PFSK-1 (cell line): ENCODE results near the gene CLCN1.

Experiments
- FOXP2 ChIP-seq: optimal IDR thresholded peaks from 2 replicates; pipeline ENCODE3; 2011; ENCODE audit warnings: borderline replicate concordance, control low read depth, inconsistent platforms; ENCODE audit not compliant: insufficient read depth; ENCODE audit errors: extremely low read length, extremely low read depth
- POLR2AphosphoS5 ChIP-seq: IDR thresholded peaks from 2 replicates; pipeline ENCODE4 v1.6.1; 2012; ENCODE audit warnings: low read depth, mild to moderate bottlenecking, control low read depth, low read length, moderate library complexity
- SIN3A ChIP-seq: IDR thresholded peaks from 2 replicates; pipeline ENCODE4 v1.6.1; 2012; ENCODE audit warnings: mild to moderate bottlenecking, low read length, moderate library complexity, borderline replicate concordance; ENCODE audit not compliant: insufficient read depth
- TAF1 ChIP-seq: IDR thresholded peaks from 2 replicates; pipeline ENCODE4 v1.6.1; 2012; ENCODE audit warnings: low read length, control low read depth, borderline replicate concordance; ENCODE audit not compliant: insufficient read depth
- TF ChIP-seq, protein P1 (sequence below), 2 experiments: IDR thresholded peaks; 2 replicates each; pipeline versions ENCODE4 v1.6.1 to v1.8.0; 2011 to 2012; ENCODE audit warnings: low read depth in 2 of 2, low read length in 2 of 2, control low read depth in 1 of 2, inconsistent platforms in 1 of 2, mild to moderate bottlenecking in 1 of 2, moderate library complexity in 1 of 2; ENCODE audit not compliant: insufficient read depth in 1 of 2

The CLCN1 gene

GRCh38 chr7:143375298-143376034, 59.6 kb downstream of the CLCN1 start:
- TF ChIP-seq POLR2AphosphoS5 (no peak), FOXP2 (no peak)

GRCh38 chr7:143376396-143376795, 60.5 kb downstream of the CLCN1 start:
- TF ChIP-seq, protein P1, sequence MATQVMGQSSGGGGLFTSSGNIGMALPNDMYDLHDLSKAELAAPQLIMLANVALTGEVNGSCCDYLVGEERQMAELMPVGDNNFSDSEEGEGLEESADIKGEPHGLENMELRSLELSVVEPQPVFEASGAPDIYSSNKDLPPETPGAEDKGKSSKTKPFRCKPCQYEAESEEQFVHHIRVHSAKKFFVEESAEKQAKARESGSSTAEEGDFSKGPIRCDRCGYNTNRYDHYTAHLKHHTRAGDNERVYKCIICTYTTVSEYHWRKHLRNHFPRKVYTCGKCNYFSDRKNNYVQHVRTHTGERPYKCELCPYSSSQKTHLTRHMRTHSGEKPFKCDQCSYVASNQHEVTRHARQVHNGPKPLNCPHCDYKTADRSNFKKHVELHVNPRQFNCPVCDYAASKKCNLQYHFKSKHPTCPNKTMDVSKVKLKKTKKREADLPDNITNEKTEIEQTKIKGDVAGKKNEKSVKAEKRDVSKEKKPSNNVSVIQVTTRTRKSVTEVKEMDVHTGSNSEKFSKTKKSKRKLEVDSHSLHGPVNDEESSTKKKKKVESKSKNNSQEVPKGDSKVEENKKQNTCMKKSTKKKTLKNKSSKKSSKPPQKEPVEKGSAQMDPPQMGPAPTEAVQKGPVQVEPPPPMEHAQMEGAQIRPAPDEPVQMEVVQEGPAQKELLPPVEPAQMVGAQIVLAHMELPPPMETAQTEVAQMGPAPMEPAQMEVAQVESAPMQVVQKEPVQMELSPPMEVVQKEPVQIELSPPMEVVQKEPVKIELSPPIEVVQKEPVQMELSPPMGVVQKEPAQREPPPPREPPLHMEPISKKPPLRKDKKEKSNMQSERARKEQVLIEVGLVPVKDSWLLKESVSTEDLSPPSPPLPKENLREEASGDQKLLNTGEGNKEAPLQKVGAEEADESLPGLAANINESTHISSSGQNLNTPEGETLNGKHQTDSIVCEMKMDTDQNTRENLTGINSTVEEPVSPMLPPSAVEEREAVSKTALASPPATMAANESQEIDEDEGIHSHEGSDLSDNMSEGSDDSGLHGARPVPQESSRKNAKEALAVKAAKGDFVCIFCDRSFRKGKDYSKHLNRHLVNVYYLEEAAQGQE (IDR thresholded peaks at IDR 0.05; ENCODE audit: insufficient read depth in 1 of 2, low read depth in 2 of 2, low read length in 2 of 2) = no peak
- TF ChIP-seq POLR2AphosphoS5 = no peak
- no peak for TF ChIP-seq TAF1
- TF ChIP-seq FOXP2 = no peak

GRCh38 chr7:143379611-143380259, 63.8 kb downstream of the CLCN1 start:
- TF ChIP-seq FOXP2 (no peak), TAF1 (no peak), SIN3A (no peak), POLR2AphosphoS5 (no peak)
- TF ChIP-seq, protein P1 (IDR thresholded peaks at IDR 0.05; ENCODE audit: insufficient read depth in 1 of 2, low read depth in 2 of 2, low read length in 2 of 2) = no peak

- TF ChIP-seq SIN3A (no peak), FOXP2 (no peak), TAF1 (no peak), POLR2AphosphoS5 (no peak)
- TF ChIP-seq, protein P1 (IDR thresholded peaks at IDR 0.05; ENCODE audit: insufficient read depth in 1 of 2, low read depth in 2 of 2, low read length in 2 of 2) = no peak
These were observed 64.3 kb downstream of the CLCN1 start for GRCh38 chr7:143380260-143380645.

DNA sequence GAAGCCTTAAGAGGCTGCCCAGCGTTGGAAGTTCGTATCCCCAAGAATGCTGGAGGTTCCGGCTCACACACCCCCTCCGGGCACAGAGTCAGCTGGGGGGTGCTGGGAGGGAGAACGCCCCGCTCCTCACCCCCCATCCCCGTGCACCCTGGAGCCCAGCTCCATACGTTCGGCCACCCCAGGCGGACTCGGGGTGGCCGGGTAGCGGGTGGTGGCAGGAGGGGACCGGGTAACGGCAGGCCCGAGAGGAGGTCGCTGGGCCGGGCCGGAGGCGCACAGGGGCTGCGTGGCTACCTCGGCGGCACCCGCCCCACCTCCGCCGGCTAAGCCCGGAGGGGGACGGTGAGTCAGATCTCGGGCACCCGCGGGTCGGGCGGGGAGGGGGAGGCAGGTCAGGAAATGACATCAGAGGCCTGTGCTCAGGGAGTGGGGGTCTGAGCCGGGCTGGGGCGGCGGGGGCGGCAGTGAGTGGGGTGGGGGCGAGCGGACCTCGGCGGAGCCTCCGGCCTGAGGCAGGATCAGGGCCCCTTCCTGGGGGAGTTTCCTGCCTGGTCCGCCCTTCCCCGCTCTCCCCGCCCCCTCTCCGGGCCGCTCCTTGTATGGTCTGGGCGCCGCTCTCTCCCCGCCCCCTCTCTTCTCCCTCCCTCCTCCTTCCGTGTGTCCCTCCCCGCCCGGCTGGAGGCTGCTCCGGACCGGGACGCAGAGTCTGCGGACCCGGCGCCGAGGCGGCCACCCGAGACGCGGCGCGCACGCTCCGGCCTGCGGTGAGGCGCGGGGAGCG, 64.9 kb downstream of the CLCN1 start, which contains the start of gene ZYX:
Gene ZYX (plus strand): TSS at position 700 of the 781 bp plus-strand sequence. CDS start 227 bp downstream, outside the sequence.
- TF ChIP-seq SIN3A = peak; percentile 19; the same call in 1 of the 2 replicates
- peak; percentile 52 for TF ChIP-seq FOXP2
- TF ChIP-seq, protein P1 (IDR thresholded peaks at IDR 0.05; ENCODE audit: insufficient read depth in 1 of 2, low read depth in 2 of 2, low read length in 2 of 2) = no peak; a peak in 1 of 4 replicates
- TF ChIP-seq TAF1 = peak; percentile 66; the same call in 1 of the 2 replicates
- TF ChIP-seq POLR2AphosphoS5 = peak; percentile 62
